H9 (cell line): ENCODE measurements around the gene UBE2D2. TPM values are rescaled to one million over a fixed set of nuclear protein-coding genes. Genes with fewer than 3 reads are reported as not detected.

Experiments used
- DNase-seq: peaks from one replicate; pipeline ENCODE4 v3.0.0-alpha.2; 2017
- H2AFZ ChIP-seq: one replicate; pipeline ENCODE4 v1.6.1; 2013; ENCODE audit warnings: mild to moderate bottlenecking, low read length, control low read depth, moderate library complexity
- H2AK5ac ChIP-seq: 2 replicates; pipeline ENCODE4 v1.6.1; 2013; ENCODE audit warnings: low read length, control low read depth, mixed read lengths; ENCODE audit not compliant: insufficient read length
- H2BK120ac ChIP-seq: one replicate; pipeline ENCODE4 v1.6.1; 2013; ENCODE audit warnings: low read depth, mild to moderate bottlenecking, low read length, control low read depth, inconsistent platforms; ENCODE audit not compliant: poor library complexity, severe bottlenecking
- H2BK12ac ChIP-seq: 2 replicates; pipeline ENCODE4 v1.6.1; 2013; ENCODE audit warnings: low read length, control low read depth, mixed read lengths, low read depth; ENCODE audit not compliant: insufficient read length
- H2BK15ac ChIP-seq: 2 replicates; pipeline ENCODE4 v1.6.1; 2013; ENCODE audit warnings: low read depth, low read length, control low read depth
- H2BK20ac ChIP-seq: one replicate; pipeline ENCODE4 v1.6.1; 2013; ENCODE audit warnings: low read depth, mild to moderate bottlenecking, low read length, control low read depth, inconsistent platforms; ENCODE audit not compliant: poor library complexity, severe bottlenecking
- H2BK5ac ChIP-seq: 2 replicates; pipeline ENCODE4 v1.6.1; 2013; ENCODE audit warnings: low read length, control low read depth, mixed read lengths; ENCODE audit not compliant: insufficient read length
- H3K14ac ChIP-seq: 2 replicates; pipeline ENCODE4 v1.6.1; 2013; ENCODE audit warnings: low read length, control low read depth; ENCODE audit not compliant: insufficient read depth
- H3K18ac ChIP-seq: 2 replicates; pipeline ENCODE4 v1.6.1; 2013; ENCODE audit warnings: low read depth, mild to moderate bottlenecking, mixed read lengths, low read length, control low read depth; ENCODE audit not compliant: insufficient read length
- H3K23ac ChIP-seq: 2 replicates; pipeline ENCODE4 v1.6.1; 2013; ENCODE audit warnings: low read length, control low read depth, mixed read lengths, low read depth; ENCODE audit not compliant: insufficient read length
- H3K23me2 ChIP-seq: 2 replicates; pipeline ENCODE4 v1.6.1; 2013; ENCODE audit warnings: low read depth, mild to moderate bottlenecking, mixed read lengths, low read length, control low read depth; ENCODE audit not compliant: insufficient read length, poor library complexity, severe bottlenecking
- H3K27ac ChIP-seq: 2 replicates; pipeline ENCODE4 v1.5.1; 2013; ENCODE audit warnings: low read length, control low read depth, mixed read lengths, low read depth; ENCODE audit not compliant: insufficient read length
- H3K27me3 ChIP-seq: 2 replicates; pipeline ENCODE4 v1.6.1; 2013; ENCODE audit warnings: low read length, control low read depth, inconsistent platforms; ENCODE audit not compliant: insufficient read depth
- H3K4ac ChIP-seq: 2 replicates; pipeline ENCODE4 v1.6.1; 2013; ENCODE audit warnings: low read depth, mild to moderate bottlenecking, control low read depth, inconsistent platforms, low read length, moderate library complexity
- H3K4me1 ChIP-seq: 2 replicates; pipeline ENCODE4 v1.6.1; 2013; ENCODE audit warnings: low read length, control low read depth, inconsistent platforms; ENCODE audit not compliant: insufficient read depth
- H3K4me2 ChIP-seq: 2 replicates; pipeline ENCODE4 v1.6.1; 2013; ENCODE audit warnings: low read length, control low read depth, mixed read lengths; ENCODE audit not compliant: insufficient read length, insufficient read depth
- H3K56ac ChIP-seq: 2 replicates; pipeline ENCODE4 v1.6.1; 2013; ENCODE audit warnings: low read depth, mild to moderate bottlenecking, mixed read lengths, low read length, control low read depth; ENCODE audit not compliant: insufficient read length
- H3K79me1 ChIP-seq: 2 replicates; pipeline ENCODE4 v1.6.1; 2013; ENCODE audit warnings: low read depth, mild to moderate bottlenecking, moderate library complexity, low read length, control low read depth, inconsistent platforms; ENCODE audit not compliant: insufficient read depth, poor library complexity, severe bottlenecking
- H3K79me2 ChIP-seq: 2 replicates; pipeline ENCODE4 v1.6.1; 2013; ENCODE audit warnings: low read length, control low read depth, inconsistent platforms; ENCODE audit not compliant: insufficient read depth
- H3K9ac ChIP-seq: 2 replicates; pipeline ENCODE4 v1.6.1; 2013; ENCODE audit warnings: low read length, control low read depth, mixed read lengths; ENCODE audit not compliant: insufficient read length; ENCODE audit errors: extremely low read depth
- H3K9me3 ChIP-seq: one replicate; pipeline ENCODE4 v1.6.1; 2013; ENCODE audit warnings: low read depth, low read length, inconsistent platforms; ENCODE audit not compliant: control insufficient read depth
- H3T11ph ChIP-seq: one replicate; pipeline ENCODE4 v1.6.1; 2013; ENCODE audit warnings: mild to moderate bottlenecking, low read length, control low read depth, inconsistent platforms
- H4K20me1 ChIP-seq: one replicate; pipeline ENCODE4 v1.6.1; 2013; ENCODE audit not compliant: control insufficient read depth, insufficient read length, insufficient read depth
- H4K5ac ChIP-seq: 2 replicates; pipeline ENCODE4 v1.6.1; 2013; ENCODE audit warnings: low read depth, mild to moderate bottlenecking, mixed read lengths, low read length, control low read depth; ENCODE audit not compliant: insufficient read length
- H4K8ac ChIP-seq: replicated peaks from 2 replicates; pipeline ENCODE4 v1.6.1; 2013; ENCODE audit warnings: low read length, control low read depth, mixed read lengths, low read depth; ENCODE audit not compliant: insufficient read length
- H4K91ac ChIP-seq: 2 replicates; pipeline ENCODE4 v1.6.1; 2013; ENCODE audit warnings: low read depth, mild to moderate bottlenecking, moderate library complexity, mixed read lengths, low read length, control low read depth; ENCODE audit not compliant: insufficient read length
- H3K27ac Mint-ChIP-seq, 3 experiments: 2 replicates in 2 of 3; 3 replicates in 1 of 3; pipeline ENCODE4 v1.8.0; 2020 to 2021; ENCODE audit warnings: mixed read lengths in 3 of 3, mild to moderate bottlenecking in 1 of 3, moderate library complexity in 1 of 3
- H3K27me3 Mint-ChIP-seq: 2 replicates; pipeline ENCODE4 v1.8.0; 2021; ENCODE audit warnings: low read depth, mild to moderate bottlenecking, moderate library complexity, mixed read lengths
- H3K36me3 Mint-ChIP-seq, 3 experiments: 2 replicates in 2 of 3; 3 replicates in 1 of 3; pipeline ENCODE4 v1.8.0; 2020 to 2021; ENCODE audit warnings: low read depth in 3 of 3, mixed read lengths in 3 of 3; ENCODE audit not compliant: insufficient read depth in 1 of 3
- H3K4me1 Mint-ChIP-seq, 2 experiments: 2 replicates each; pipeline ENCODE4 v1.8.0; 2020; ENCODE audit warnings: mixed read lengths in 2 of 2
- H3K4me3 Mint-ChIP-seq, 2 experiments: 2 replicates in 1 of 2; 3 replicates in 1 of 2; pipeline ENCODE4 v1.8.0; 2020 to 2021; ENCODE audit warnings: mild to moderate bottlenecking in 2 of 2, mixed read lengths in 2 of 2, moderate library complexity in 1 of 2
- H3K9me3 Mint-ChIP-seq, 2 experiments: 2 replicates in 1 of 2; 3 replicates in 1 of 2; pipeline ENCODE4 v1.8.0; 2020; ENCODE audit warnings: mild to moderate bottlenecking in 2 of 2, mixed read lengths in 2 of 2, moderate library complexity in 1 of 2
- CTCF ChIP-seq: fragments of 200-600 bp; sonication (generic); conservative IDR thresholded peaks from 3 replicates; pipeline ENCODE4 v1.8.0; 2021; ENCODE audit warnings: antibody characterized with exemption, mild to moderate bottlenecking
- WGBS: extraction: QIAGEN DNeasy Blood & Tissue Kit; methylation state at CpG from one replicate; pipeline ENCODE4 v1.1.7; 2013; ENCODE audit warnings: missing lambda C conversion rate, low lambda C conversion rate, mixed read lengths; ENCODE audit not compliant: insufficient read length; ENCODE audit errors: extremely low coverage; 5-methylcytosine and 5-hydroxymethylcytosine counted together
- total RNA-seq: library from RNA; stranded (reverse); gene quantifications from 2 replicates; pipeline ENCODE4 v1.2.1, GENCODE V29; 2021

Gene UBE2D2
- total RNA-seq, 1 experiment from 2014 or later = 236 TPM

DNA sequence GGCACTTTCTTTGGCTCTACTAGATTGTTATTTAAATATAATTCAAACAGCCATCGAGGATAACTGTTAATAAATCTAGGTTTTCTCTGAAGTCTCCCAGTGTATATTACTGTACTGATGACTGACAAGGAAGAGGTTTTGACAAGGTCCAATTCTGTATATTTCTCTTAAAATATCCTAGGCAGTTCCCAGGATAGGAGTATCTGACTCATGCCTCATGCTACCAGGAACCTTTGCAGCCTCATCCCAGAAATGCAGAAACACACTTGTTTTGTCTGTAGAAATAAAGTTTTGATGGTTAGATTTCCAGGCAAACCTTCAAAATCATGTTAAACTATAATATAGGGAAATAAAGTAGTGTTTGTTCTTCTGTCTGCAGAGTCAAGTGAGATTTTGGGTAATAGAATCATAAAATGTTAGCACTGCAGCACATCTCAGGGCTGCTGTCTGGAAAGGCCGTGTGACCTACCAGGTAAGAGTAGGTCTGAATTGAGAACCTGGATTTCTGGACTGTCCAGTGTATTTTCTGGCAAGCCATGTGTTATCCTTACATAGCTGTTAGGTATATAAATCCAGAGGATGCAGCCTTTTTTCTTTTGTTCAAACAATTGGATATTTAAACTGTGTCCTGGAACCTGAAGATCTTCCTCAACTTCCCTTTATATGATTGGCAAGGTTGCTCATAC is 8.3 kb downstream of the UBE2D2 start:
- Histone ChIP-seq H3K27me3 (no peaks in the 10 kb centered on the region), H4K20me1 (no peaks in the 10 kb centered on the region), H3K23me2 (no peaks in the 10 kb centered on the region), H3K79me1 (no peaks in the 10 kb centered on the region), H2BK20ac (no peak overlapping the region), H3K56ac (no peak overlapping the region), H3K14ac (no peak overlapping the region), H3T11ph (no peak overlapping the region), H2BK5ac (no peak overlapping the region), H3K4ac (no peak overlapping the region), H3K9ac (no peak overlapping the region), H3K4me2 (no peak overlapping the region), H4K5ac (no peak overlapping the region), H3K27ac (no peak overlapping the region), H2BK120ac (no peak overlapping the region), H2AK5ac (no peak overlapping the region), H4K8ac (no peak overlapping the region), H3K4me1 (no peaks in the 10 kb centered on the region), H3K18ac (no peak overlapping the region), H2AFZ (no peak overlapping the region), H3K23ac (no peak overlapping the region), H3K9me3 (no peaks in the 10 kb centered on the region), H2BK15ac (no peak overlapping the region), H2BK12ac (no peak overlapping the region), H4K91ac (no peak overlapping the region), H3K79me2 (peaks cover 54% of the 10 kb centered on the region; the same call in 1 of the 2 replicates)
- Mint-ChIP-seq H3K27ac (peak overlapping the region in 2 of 3 experiments; percentile 57 to 84; a peak in 2 of 7 replicates), H3K9me3 (no peaks in the 10 kb centered on the region), H3K36me3 (peaks cover 28 to 50% (median 32%) of the 10 kb centered on the region in 3 experiments), H3K4me1 (peaks cover 12 to 18% of the 10 kb centered on the region in 2 experiments), H3K27me3 (no peaks in the 10 kb centered on the region), H3K4me3 (no peak overlapping the region)
- no peak for TF ChIP-seq CTCF
- no peak for DNase-seq
- WGBS = no CpG with 5 or more reads among the region's 2 CpGs
